Transverse colon (tissue), 4 donors: ENCODE results near the gene PRELID3B. TPM values are rescaled to one million over a fixed set of nuclear protein-coding genes. Genes with fewer than 3 reads are reported as not detected.

Experiments
- DNase-seq: peaks from one replicate; pipeline ENCODE4 v3.0.0-alpha.2; 2019
- H3K27ac ChIP-seq, 4 donors: fragments of 200-600 bp; sonication (generic); 2 replicates each; pipeline ENCODE4 v1.5.1; 2016 to 2018; ENCODE audit warnings: inconsistent platforms in 4 of 4
- H3K27me3 ChIP-seq: fragments of 200-600 bp; sonication (generic); 2 replicates; pipeline ENCODE4 v1.5.1; 2017; ENCODE audit warnings: inconsistent platforms
- H3K36me3 ChIP-seq, 4 donors: fragments of 200-600 bp; sonication (generic); 2 replicates each; pipeline ENCODE4 v1.5.1; 2017 to 2019; ENCODE audit warnings: inconsistent platforms in 4 of 4
- H3K4me1 ChIP-seq, 4 donors: fragments of 200-600 bp; sonication (generic); 2 replicates each; pipeline ENCODE4 v1.5.1; 2017 to 2020; ENCODE audit warnings: inconsistent platforms in 4 of 4
- H3K4me3 ChIP-seq, 4 donors: fragments of 200-600 bp; sonication (generic); 1 replicate in 1 of 4; 2 replicates in 3 of 4; pipeline versions ENCODE4 v1.5.1 to v1.6.1; 2017 to 2019; ENCODE audit warnings: inconsistent platforms in 4 of 4
- H3K9me3 ChIP-seq, 2 donors: fragments of 200-600 bp; sonication (generic); 2 replicates each; pipeline ENCODE4 v1.5.1; 2017 to 2019; ENCODE audit warnings: inconsistent platforms in 2 of 2
- EP300 ChIP-seq: sonication (generic); formaldehyde crosslinking; IDR thresholded peaks from one replicate; pipeline ENCODE4 v1.6.1; 2017; ENCODE audit warnings: antibody characterized with exemption, low read depth
- POLR2A ChIP-seq: fragments of 450-650 bp; IDR thresholded peaks from one replicate; pipeline ENCODE4 v1.6.1; 2016; ENCODE audit warnings: antibody characterized with exemption, mild to moderate bottlenecking, moderate library complexity
- POLR2AphosphoS5 ChIP-seq, 3 donors: sonication (generic); formaldehyde crosslinking; IDR thresholded peaks; one replicate each; pipeline ENCODE4 v1.6.1; 2016; ENCODE audit warnings: antibody characterized with exemption in 3 of 3
- WGBS, 2 donors: methylation state at CpG; one replicate each; pipeline ENCODE4 v1.1.5; 2018; ENCODE audit warnings: low coverage in 1 of 2; 5-methylcytosine and 5-hydroxymethylcytosine counted together
- in situ Hi-C, 4 donors: fragments of 200-750 bp; cut with MboI; loops; one replicate each; pipeline versions ENCODE4 v1.15.0 to v1.15.1; 2017; ENCODE audit warnings: low sequenced_read_pairs in 3 of 4, low pct_ligation_motif_present in 1 of 4, low pct_unique_long_range_greater_than_20kb in 1 of 4
- intact Hi-C: fragments of 100-400 bp; cut with DNase I; formaldehyde crosslinking; loops from one replicate; pipeline ENCODE4 v1.15.1; 2023; ENCODE audit warnings: low total_unique reads
- total RNA-seq, 4 donors: library from RNA; depleted of rRNA; stranded (reverse); fragments of >200 nt; gene quantifications; one replicate each; pipeline ENCODE4 v1.1.0, GENCODE V29; 2016
- TF ChIP-seq, protein P1 (sequence below), 5 experiments: fragments of 200-600 bp in 3 of 5; fragments of 450-650 bp in 2 of 5; sonication (generic) in 3 of 5; IDR thresholded peaks; 1 replicate in 2 of 5; 2 replicates in 3 of 5; pipeline ENCODE4 v1.5.1; 2016 to 2017; ENCODE audit warnings: antibody characterized with exemption in 5 of 5, inconsistent platforms in 3 of 5, mild to moderate bottlenecking in 2 of 5, moderate library complexity in 1 of 5

PRELID3B gene
- total RNA-seq, 4 donors from 2014 or later = 25.3 to 119 (median 67.8) TPM

DNA sequence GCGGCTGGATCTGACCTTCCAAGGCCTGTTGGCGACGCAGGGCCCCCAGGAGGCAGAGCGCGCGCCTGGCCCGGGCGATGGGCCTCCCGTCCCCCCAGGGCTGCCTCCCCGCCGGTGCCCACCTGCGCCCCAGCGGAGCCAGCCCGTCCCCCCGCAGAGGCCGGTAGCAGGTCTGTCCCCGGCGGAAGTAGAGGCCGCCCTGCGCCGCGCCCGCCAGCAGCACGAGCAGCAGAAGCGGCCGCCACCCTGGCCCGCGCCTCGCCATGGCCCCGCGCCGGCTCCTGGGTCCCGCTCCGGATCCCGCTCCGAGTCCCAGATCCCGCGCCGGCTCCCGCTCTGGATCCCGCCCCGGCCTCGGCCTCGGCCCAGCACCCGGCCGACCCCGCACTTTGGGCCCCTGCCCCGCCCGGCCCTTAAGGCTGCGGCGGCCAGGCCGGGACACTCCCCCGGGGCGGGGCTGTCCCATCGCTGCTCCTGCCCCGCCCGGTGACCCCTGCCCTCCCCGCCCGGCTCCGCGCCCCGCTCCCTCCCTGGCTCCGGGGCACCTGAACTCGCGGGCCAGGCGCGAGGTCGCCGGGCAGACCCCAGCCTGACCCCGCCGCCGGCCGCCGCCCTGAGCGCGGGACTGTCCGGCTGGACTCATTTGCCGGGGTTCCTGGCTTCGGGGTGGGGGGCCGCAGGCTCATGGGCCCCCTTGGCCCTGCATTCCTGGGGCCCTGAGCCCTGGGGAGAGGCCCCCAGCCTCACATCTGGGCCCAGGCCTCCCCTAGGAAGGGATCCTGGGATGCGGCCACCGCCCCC lies 35.5 kb downstream of the PRELID3B start, which contains the start of gene CTSZ:
CTSZ (minus strand) TSS at position 391 of the 801 bp plus-strand sequence; CDS start at position 265, 126 bp downstream.
- H3K4me1 ChIP-seq = peaks cover 28 to 50% (median 33%) of the 10 kb centered on the region in 4 donors
- intact Hi-C loops = no loop called here
- 9% methylated on average over 25 of the region's 82 CpGs; no CpG with 5 or more reads in 1 of the 2 donors for WGBS, 2 donors
- DNase-seq = peak; percentile 88
- H3K36me3 ChIP-seq = no peaks in the 10 kb centered on the region
- in situ Hi-C loops = no loop called here
- H3K27me3 ChIP-seq = no peaks in the 10 kb centered on the region
- TF ChIP-seq POLR2AphosphoS5 (IDR thresholded peaks at IDR 0.05) (peak in 2 of 3 donors; percentile 55 to 60), POLR2A (peak; percentile 29), EP300 (no peak)
- TF ChIP-seq, protein P1, sequence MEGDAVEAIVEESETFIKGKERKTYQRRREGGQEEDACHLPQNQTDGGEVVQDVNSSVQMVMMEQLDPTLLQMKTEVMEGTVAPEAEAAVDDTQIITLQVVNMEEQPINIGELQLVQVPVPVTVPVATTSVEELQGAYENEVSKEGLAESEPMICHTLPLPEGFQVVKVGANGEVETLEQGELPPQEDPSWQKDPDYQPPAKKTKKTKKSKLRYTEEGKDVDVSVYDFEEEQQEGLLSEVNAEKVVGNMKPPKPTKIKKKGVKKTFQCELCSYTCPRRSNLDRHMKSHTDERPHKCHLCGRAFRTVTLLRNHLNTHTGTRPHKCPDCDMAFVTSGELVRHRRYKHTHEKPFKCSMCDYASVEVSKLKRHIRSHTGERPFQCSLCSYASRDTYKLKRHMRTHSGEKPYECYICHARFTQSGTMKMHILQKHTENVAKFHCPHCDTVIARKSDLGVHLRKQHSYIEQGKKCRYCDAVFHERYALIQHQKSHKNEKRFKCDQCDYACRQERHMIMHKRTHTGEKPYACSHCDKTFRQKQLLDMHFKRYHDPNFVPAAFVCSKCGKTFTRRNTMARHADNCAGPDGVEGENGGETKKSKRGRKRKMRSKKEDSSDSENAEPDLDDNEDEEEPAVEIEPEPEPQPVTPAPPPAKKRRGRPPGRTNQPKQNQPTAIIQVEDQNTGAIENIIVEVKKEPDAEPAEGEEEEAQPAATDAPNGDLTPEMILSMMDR (IDR thresholded peaks at IDR 0.05) = no peak
- H3K27ac ChIP-seq = peak within 1 kb of the TSS; percentile 88 to 95 (median 91)
- peak within 1 kb of the TSS; percentile 63 to 89 (median 80) for H3K4me3 ChIP-seq
- no peaks in the 10 kb centered on the region for H3K9me3 ChIP-seq

- peaks cover 0 to 5% (median 0%) of the 10 kb centered on the region in 4 donors for H3K36me3 ChIP-seq
- in situ Hi-C loops = no loop called here
- peak; percentile 56 for DNase-seq
- no peaks in the 10 kb centered on the region for H3K27me3 ChIP-seq
- peaks cover 28 to 50% (median 33%) of the 10 kb centered on the region in 4 donors for H3K4me1 ChIP-seq
- WGBS, 2 donors = 14% methylated on average over 27 of the region's 29 CpGs; no CpG with 5 or more reads in 1 of the 2 donors
- intact Hi-C loops = no loop called here
- peak overlapping the region; percentile 63 to 89 (median 80) for H3K4me3 ChIP-seq
- TF ChIP-seq POLR2A (peak; percentile 11), POLR2AphosphoS5 (IDR thresholded peaks at IDR 0.05) (peak in 1 of 3 donors; percentile 28), EP300 (no peak)
- H3K9me3 ChIP-seq = no peaks in the 10 kb centered on the region
- peak overlapping the region; percentile 88 to 95 (median 91) for H3K27ac ChIP-seq
Observed at GRCh38 chr20:59006167-59006863, 36.3 kb downstream of the PRELID3B start.

- no peak for DNase-seq
- in situ Hi-C loops (no loop called here), intact Hi-C loops (no loop called here)
- H3K27me3 ChIP-seq = no peaks in the 10 kb centered on the region
- H3K4me3 ChIP-seq = peak overlapping the region; percentile 63 to 89 (median 80)
- peaks cover 28 to 50% (median 33%) of the 10 kb centered on the region in 4 donors for H3K4me1 ChIP-seq
- 66% methylated on average over 3 of the region's 3 CpGs; no CpG with 5 or more reads in 1 of the 2 donors for WGBS, 2 donors
- H3K9me3 ChIP-seq = no peaks in the 10 kb centered on the region
- peak overlapping the region; percentile 88 to 95 (median 91) for H3K27ac ChIP-seq
- peaks cover 0 to 7% (median 0%) of the 10 kb centered on the region in 4 donors for H3K36me3 ChIP-seq
- TF ChIP-seq EP300 (no peak), POLR2A (no peak), POLR2AphosphoS5 (IDR thresholded peaks at IDR 0.05) (no peak)
- TF ChIP-seq, protein P1 (IDR thresholded peaks at IDR 0.05) = no peak
Observed at GRCh38 chr20:59005523-59006166, 36.9 kb downstream of the PRELID3B start.

DNA sequence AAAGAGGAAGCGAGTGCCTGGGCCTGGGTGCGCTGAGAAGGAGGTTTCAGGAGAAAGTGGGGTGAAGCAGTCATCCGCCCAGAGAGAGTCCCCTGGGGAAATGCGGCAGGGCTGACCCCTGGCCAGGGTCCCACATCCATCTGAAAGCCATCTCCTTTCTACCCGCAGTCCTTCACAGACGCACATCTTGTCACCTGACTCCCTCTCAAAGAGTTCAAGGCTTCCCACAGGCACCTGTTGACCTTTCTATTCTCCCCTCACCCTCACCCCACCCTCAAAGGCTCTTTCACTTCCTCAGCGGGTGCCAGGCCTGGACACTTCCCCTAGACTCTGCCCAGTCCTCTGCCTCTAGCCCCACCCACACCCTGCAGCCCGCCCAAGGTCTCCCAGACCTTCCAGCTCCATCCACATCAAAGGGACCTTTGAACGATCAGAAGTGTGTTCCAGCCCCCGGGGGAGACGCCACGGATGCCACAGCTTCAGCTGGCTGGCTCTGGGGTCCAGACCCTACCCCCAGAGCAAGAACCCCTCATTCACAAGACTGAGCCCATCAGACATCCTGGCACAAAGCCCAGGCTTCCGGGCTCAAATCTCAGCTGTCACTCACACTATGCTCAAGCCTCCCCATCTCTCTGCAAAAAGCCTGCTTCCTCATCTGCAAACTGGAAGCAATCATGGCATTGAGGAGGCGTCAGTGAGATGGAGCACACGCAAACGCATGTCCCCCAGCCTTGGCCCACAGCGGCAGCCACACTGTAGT lies 37.6 kb downstream of the PRELID3B start:
- no peaks in the 10 kb centered on the region for H3K27me3 ChIP-seq
- peaks cover 28 to 44% (median 33%) of the 10 kb centered on the region in 4 donors for H3K4me1 ChIP-seq
- WGBS, 2 donors = 32 to 44% methylated on average over 3 to 17 of the region's 17 CpGs
- H3K9me3 ChIP-seq = no peaks in the 10 kb centered on the region
- peak overlapping the region in 2 of 4 donors; percentile 75 to 84 for H3K4me3 ChIP-seq
- peak overlapping the region; percentile 88 to 95 (median 91) for H3K27ac ChIP-seq
- TF ChIP-seq POLR2AphosphoS5 (IDR thresholded peaks at IDR 0.05) = peak in 1 of 3 donors; percentile 30
- no peak for TF ChIP-seq POLR2A
- TF ChIP-seq, protein P1 (IDR thresholded peaks at IDR 0.05) = no peak
- TF ChIP-seq EP300 = no peak
- DNase-seq = peak; percentile 86
- in situ Hi-C loops = no loop called here
- H3K36me3 ChIP-seq = peaks cover 0 to 7% (median 0%) of the 10 kb centered on the region in 4 donors
- intact Hi-C loops = no loop called here
